Stimulated activated CD4-positive, alpha-beta T cell treated with anti-CD3 and anti-CD28 coated beads, Interleukin-2, amount 100 ng/mL, for 48 hours (primary cell): ENCODE data around the gene CXCL1.

Experiments
- DNase-seq, 2 donors: peaks; one replicate each; pipeline ENCODE4 v3.0.0-alpha.2; 2020

CXCL1 gene

DNA sequence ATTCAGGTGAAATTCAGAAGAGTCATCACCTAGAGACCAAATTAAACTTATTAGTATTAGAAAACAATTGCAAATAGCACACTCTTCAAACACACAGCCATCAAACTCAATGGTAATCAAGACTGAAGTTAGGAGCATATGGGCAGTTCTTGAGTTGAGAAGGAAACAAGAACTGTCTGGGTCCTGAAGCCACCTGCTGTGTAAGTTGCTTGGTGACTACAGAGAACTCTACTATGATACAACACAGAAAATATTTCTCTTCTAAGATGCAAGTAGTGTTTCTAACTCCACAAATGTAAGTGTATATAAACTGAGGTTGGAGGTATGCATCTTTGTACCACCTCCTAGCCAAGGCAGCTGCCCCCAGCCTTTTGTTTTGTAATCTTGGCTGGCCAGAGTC is 16.4 kb upstream of the CXCL1 start:
- DNase-seq: no peak

DNA sequence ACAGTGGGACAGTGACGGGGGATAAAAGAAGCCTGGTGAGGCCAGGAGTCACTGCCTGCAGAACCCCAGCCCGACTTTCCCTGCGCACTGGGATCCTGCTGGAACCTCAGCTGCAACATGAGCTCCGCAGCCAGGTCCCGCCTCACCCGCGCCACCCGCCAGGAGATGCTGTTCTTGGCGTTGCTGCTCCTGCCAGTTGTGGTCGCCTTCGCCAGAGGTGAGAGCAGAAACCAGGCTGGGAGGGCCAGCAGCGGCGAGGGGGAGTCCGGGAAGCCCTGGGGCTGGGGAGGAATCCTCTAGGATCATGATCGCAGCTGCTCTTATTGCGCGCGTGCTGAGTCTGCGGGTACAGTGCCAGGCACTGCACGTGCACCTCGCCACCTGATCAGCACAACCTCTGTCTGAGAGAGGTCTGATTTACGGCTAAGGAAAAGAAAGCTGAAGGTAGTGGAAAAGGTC is 15.9 kb upstream of the CXCL1 start, which contains the start of gene PF4V1:
Gene PF4V1 (plus strand): TSS at position 51 of the 459 bp plus-strand sequence. CDS start 67 bp downstream, at position 118.
- no peak for DNase-seq

DNA sequence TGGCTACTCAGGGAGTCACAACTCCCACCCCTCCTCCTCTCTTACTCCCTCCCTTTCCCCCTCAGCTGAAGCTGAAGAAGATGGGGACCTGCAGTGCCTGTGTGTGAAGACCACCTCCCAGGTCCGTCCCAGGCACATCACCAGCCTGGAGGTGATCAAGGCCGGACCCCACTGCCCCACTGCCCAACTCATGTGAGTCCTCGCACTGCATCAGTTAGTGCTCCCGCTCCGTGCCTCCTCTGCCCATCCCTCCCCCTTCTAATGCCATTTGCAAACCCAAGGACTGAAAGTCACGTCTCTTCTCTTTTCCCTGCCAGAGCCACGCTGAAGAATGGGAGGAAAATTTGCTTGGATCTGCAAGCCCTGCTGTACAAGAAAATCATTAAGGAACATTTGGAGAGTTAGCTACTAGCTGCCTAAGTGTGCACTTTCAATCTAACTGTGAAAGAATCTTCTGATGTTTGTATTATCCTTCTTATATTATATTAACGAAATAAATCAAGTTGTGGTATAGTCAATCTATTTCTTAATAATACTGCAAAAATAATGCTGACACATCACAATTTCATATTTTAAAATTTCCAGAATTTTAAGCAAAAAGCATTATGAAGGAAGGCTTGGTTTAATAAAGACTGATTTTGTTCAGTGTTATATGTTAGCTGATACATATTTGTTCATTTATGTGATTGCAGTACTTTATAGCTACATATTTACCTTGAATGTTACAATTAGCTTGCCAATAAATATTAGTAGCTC is 15.3 kb upstream of the CXCL1 start:
- no peak for DNase-seq

DNA sequence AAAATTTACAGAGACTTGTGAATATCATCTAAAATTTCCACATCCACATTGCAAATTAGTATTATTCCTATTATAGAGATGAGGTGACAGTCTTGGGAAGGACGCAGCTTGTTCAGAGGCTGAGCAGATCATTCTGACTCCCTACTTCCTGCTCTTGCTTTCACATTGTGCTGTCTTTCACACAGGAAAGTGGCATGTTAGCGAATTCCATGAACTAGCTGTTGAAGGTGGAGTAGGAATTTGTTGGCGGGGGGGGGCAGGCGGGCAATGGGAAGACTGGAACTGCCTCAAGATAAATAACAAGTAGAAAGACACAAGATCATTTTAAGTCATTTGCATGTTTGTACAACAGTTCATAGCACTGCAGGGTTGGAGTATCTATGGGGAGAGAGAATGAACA is 13.8 kb upstream of the CXCL1 start:
- no peak for DNase-seq

DNA sequence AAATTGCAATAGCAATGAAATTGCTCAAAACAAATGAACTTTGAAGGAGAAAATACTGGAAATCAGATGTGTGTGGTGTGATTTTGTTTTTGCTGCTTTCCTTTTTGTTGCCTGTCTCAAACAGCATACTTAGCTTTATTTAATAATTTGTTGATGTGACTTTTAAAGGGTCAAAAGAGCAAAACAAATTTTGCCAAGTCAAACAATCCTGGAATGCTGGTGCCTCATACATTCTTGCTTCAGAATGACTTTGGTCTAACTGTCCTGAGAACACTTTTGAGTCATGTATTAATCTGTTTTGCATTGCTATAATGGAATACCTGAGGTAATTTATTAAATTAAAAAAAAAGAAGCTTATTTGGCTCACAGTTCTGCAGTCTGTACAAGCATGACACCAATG is 12.7 kb upstream of the CXCL1 start:
- DNase-seq: no peak

DNA sequence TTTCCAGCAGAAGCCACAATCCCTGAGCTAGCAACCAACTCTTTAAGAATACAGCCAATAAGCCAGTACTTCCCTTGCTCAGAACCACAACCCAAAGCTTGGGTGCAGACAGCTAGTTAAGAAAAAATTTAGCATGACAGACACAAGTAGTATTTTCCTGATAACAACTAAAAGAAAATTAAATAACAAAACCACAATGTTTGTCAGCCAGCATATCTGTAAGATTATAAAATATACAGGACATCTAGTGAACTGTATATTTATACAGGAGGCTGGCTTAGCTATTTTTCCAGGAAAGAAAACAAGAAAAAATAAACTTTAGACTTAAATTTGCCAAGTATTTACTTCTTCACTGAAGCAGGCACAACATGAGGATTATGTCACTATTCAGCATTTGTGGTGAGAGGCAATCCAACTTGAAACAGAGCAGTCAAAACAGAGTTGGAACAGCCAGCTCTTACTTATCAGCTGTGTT is 9.5 kb upstream of the CXCL1 start:
- DNase-seq: no peak

DNA sequence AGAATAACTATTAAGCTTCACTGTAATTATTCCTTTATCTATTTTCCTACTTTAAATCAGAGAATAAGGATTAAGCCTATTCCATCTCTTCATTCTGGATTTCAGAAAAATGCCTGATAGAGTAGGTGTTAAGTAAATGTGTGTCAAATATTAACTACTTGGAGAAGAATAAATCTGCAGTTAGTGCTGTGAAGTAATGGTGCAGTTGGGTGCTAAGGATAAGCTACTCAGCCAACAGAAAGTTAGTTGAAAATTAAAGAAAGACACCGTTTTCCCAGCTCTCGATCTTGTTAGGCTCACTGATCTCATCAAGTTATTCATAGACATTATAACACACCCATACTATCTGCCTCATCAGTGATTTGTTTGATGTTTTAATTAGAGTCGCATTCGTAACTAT is 9.0 kb upstream of the CXCL1 start:
- DNase-seq: no peak

DNA sequence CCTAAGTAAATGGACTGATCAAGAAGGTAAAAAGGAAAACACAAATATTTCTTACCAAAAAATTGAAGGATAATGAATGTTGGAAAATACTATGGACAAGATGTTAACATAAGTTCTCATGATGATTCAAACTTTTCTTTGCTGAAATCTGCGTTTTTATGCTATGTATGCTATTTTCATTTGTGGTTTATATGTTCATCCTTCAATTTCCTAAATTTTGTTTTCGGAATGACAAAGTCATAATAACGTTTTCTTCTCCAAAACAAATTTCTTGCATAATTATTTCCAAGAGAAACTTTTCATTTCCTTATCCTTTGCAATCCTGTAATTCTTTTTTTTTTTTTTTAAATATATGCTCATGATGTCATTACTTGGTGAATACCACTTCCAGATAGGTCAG is 8.3 kb upstream of the CXCL1 start:
- no peak for DNase-seq

DNA sequence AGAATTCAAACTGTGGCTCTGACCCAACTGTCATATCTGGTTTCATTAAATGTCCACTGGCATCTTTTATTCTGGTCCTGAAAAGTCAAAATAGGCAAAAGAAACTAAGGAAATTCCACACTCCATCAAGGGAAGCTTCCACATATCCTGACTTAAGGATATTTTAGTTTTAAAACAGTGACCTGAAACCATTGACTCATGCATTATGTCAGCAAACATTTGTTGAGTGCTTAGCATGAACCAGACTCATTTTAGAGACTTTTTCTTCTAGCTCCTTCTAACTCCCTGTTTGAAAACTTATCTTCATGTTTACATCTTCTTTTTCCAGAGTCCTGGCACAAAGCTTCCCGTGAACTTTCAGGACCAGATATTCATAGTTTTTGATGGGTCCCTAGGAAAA is 6.9 kb upstream of the CXCL1 start:
- no peak for DNase-seq

DNA sequence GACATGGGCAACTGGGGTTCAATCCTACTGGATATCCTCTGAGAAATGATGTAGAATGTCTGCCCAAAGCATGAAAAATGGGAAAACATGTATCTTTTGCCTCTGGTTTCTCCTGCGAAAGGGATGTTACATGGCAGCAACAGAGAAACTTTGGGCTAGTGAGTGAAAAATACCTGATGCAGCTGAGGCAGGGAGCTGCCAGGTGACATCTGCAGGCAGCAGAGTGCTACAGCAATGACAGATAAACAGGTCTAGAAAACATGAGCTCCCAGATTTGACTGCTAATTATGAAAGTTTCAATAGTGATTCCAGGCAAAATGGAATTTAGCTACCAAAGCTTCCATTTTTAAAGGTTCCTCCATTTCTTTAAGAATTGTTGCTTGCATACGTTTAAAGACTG is 4.8 kb upstream of the CXCL1 start:
- DNase-seq: no peak

DNA sequence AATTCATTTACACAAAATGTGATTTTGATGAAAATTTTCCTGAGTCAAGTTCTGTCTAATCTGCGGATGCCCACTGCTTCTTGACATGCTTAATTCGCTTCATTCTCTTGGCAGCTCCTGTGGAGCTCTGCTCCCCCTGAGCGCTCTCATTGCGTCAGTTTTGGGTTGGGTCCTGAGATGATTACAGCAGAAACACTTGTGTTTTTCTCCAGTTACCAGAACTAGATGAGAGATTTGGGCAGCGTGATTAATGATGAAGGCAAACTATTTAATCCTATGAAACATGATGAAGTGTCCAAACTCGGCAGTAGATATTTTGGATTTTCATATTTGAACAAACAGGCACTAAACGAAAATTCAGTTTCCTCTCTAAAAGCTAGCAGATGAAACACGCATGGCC is 4.2 kb upstream of the CXCL1 start:
- no peak for DNase-seq

DNA sequence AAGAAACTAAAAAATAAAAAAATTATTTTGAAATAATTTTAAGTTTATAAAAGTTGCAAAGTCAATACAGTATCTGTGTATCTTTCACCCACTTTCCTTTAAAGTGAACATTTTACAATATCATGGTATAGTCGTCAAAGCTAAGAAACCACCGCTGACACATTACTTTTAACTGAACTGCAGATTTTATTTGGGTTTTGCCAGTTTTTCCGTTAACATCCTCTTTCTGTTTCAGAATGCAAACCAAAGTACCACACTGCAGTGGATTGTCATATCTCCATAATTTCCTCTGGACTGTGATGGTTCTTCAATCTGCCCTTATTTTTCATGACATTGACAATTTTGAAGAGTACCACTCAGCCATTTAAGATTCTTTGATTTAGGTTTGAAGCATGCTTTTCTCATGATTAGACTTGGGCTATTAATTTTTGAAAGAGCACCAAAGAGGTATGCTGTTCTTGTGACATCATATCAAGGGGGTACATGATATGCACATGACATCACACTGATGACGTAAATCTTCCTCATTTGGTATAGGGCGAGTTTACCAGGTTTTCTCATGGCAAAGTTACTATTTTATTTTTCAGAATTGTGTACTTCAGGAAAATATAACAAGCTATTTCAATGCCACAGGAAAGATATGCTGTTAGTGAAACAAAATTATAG is 3.6 kb upstream of the CXCL1 start:
- DNase-seq: no peak

DNA sequence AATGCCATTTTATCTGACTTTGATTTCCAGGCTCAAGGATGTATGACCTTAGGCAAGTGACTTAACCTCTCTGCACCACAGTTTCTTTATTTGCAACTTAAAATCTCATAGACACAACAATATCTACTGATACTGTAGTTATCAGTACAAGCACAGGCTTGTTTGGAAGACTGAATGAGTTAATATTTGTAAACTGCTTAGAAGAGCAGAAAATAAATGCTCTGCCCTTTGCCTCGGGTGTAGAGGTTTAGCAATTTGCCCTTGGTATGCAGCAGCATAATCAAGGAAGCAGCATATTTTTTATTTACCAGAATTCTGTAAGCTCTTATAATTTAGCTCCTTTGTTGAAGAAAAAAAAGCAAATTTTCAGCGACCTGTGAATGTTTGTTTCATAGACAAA is 2.9 kb upstream of the CXCL1 start:
- no peak for DNase-seq

DNA sequence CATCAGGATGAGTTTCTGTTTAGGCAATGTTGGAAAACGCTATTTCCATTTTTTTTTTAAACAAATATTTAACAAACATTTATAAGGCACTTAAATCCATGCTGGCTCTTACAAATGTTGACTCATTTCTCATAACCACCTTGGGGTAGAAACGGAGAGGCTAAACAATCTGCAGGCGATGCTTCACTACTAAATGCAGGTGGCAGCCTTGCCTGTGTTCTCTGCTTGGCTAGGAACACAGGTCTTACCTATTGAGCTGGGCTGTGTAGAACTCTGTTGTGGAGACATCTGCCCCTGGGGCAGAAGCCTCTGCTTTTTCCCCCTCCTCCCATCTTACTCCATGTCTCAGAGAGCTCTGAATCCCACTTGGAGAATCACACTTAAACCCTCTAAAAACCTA is 1.4 kb upstream of the CXCL1 start:
- DNase-seq: no peak

DNA sequence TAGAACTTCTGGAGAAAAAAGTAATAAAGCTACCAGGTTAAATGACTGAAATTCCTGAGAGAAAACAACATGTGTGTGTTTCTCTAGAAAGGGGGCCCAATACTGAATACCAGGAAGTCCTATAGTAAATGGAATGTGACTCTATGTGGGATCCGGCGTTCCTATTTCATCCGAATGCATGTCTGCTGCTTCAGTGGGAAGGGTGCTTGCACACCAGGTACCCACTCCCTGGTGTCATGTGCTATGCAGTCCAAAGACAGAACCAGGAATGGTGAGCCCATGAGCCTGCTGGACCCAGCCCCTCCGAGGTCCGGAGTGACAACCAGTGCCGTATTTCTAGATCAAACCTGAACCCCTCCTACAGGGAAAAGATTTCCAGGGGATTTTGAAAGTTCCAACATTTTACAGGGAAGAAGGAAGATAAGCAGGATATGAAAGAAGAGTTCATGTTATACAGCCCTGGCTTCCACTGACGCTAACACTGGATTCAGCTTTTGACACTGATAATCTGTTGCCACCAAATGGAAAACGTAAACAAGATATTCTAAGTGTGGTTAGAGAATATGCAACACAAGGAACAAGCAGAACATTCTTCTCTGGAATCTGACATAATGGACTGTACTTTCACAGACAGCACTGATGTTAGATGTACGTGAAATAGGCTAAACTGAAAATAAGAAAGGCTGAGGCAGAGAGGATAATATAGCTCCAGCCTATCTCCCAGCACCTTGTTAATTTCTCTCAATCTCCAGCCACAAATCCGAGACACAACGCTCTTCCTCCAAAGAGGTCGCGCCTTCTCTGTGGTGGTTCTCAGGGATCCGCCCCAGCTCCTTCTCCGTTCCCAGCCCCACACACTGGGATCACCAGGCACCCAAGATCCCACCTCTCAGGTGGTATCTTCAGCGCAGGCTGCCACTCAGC is 725 bp upstream of the CXCL1 start:
- no peak for DNase-seq

DNA sequence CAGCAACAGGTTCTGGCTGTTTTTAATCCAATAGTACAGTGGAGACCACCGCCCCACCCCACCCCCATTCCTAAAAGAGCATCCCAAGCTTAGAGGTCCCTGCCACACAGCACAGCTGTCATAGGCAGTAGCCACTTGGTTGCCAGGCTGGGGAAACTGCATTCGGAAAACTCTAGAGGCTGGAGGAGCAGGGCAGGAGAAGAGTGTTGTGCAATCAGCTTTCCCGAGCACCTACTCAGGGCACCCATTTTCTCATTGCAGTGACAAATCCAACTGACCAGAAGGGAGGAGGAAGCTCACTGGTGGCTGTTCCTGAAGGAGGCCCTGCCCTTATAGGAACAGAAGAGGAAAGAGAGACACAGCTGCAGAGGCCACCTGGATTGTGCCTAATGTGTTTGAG is 1.1 kb downstream of the CXCL1 start:
- no peak for DNase-seq

DNA sequence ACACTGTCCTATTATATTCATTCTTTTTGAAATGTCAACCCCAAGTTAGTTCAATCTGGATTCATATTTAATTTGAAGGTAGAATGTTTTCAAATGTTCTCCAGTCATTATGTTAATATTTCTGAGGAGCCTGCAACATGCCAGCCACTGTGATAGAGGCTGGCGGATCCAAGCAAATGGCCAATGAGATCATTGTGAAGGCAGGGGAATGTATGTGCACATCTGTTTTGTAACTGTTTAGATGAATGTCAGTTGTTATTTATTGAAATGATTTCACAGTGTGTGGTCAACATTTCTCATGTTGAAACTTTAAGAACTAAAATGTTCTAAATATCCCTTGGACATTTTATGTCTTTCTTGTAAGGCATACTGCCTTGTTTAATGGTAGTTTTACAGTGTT is 1.6 kb downstream of the CXCL1 start:
- no peak for DNase-seq

DNA sequence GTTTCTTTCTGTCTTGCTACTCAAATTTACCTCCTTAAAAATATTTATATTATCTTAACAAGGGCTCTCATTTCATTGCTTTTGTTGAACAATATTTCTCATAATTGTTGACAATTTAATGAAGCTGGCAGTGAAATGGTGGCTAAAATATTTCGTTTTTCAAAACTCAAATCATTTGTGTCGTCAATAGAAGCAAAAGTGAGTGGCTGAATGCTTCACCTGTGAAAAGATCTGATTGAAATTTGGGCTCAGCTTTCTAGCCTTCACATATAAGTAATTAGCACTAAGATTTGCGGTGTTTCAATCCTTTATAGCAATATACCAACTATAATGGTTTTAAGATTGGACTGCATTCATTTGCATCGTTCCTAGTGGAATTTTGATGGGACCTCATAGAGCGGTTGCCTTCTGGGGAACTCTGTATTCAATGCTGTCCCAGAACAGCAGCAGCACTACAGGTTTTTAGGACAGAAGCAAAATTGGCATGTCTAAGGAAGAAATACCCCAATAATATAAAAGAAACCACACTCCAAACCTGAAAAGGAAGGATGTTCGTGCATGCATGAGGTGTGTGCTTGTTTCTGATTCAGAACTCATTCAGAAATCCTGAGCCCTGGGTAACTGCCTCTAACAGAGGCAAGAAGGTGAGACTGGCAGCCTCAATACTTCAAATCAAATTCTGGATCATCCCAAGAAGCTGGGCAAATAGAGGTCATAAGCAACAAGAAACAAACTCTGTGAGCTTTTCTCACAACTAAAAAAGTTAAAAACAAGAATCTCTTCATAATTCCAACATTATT is 2.5 kb downstream of the CXCL1 start:
- DNase-seq: no peak

DNA sequence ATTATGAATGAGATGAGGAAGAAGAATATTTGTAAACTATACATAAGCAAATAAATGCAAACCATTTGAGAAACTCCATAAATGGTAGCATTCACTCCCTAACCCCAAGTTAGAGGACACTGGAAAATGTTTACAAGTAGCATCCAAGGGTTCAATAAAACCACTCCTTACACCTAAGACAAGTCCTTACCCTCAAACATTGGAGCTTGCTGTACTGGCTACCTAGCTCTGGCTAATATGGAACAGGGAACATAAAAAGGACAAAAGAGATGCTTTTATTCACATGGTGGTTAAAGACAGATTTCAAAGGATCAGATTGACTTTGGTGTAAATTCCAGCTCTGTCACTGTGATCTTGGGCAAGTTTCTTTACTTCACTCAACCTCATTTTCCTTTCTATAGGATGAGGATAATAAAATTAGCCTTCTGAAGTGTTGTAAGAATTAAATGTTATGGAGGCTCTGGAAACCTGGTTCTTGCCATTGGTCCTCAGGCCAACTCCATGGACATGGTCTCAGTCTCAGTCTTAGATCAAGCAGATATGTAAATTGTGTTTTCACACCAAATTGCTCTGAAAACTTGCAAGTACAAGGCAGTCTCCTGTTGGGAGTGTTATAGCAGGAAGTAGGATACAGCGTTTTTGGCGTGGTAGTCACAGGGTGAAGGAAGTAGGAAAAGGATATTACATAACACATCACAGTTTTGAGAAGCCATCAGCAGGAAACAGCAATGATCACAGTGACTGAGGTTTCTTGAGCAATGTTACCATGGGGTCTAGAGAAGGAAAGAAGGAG is 3.3 kb downstream of the CXCL1 start:
- no peak for DNase-seq

DNA sequence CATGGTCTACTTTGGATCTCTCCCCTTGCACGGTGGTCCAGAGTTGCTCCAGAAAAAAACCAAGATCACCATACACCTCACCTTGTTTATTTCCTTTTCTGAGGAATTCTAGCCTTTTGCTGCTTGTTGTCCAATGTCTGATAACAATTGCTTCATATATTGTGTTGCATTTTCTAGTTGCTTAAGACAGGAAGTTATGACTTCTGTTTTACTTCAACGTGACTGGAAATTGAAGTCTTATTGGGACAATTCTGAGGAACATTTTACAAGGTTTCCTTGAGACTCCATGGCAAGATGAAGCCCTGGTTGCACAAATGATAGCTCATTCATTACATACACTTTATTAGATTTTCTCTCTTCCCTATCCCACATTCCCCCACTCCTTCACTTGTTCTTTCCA is 5.2 kb downstream of the CXCL1 start:
- DNase-seq: no peak

DNA sequence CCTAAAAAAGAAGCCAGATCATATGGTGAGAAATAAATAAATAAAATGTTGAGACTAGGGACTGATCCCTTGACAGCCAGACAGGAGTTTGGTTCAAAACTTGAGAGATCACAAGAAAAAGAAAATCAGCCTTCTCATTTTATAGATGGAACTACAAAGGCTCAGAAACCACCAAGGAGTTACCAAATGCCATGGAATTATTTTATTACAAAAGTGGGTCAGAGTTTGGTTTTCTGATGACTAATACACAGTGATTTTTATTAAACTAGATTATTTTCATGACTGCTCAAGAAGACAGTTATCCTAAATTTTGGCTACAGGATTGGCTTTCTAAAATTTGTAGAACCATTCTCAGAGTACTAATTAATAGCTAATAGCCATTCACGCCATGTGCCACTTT is 6.2 kb downstream of the CXCL1 start:
- no peak for DNase-seq

DNA sequence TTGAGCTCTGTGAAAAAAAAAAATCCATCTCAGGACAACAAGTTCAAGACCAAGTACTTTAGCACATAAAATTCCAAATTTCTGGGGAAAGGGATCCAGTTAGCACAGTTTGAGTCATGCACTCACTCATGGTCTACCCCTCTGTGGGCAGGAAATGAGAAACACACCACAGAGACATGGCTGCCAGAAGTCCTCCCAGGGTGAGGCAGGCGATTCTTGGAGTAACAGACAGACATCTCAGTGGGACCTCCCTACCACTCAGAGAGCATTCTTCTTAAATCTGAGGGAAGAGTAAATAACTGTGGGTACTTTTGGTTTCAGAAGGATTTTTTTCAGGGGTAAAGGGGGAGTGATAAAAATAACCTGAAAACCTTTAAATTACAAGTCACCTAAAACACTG is 14.1 kb downstream of the CXCL1 start:
- DNase-seq: no peak
